Measurements from ENCODE around the gene ATP11A.

Gene ATP11A

DNA sequence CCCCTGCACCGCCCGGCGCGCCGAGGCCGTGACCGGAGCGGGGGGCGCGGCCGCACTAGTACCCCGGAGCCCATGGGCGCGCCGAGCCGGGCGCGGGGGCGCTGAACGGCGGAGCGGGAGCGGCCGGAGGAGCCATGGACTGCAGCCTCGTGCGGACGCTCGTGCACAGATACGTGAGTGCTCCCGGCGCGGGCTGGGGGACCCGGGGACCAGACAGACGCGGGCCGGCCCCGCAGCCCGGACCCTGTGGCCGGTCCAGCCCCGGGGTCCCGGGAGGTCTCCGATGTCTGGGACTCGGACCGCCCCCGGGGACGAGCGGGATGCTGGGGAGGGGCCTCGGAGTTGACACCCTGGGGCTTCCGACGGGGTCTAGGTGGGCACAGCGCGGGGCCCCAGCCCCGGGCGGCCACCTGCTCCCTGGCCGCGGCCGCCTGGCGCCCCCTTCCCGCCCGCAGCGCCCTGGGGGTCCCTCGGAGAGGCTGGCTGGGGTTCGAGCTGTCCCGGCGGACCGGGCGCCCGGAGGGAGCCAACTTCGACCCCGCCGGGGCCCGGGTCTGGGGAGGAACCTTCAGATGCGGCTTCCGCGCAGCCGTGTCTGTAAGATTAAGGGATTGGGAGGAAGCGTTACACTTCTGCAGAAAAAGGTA lies 568 bp downstream of the ATP11A start:
- DNase-seq (ENCODE audit: low read depth in 2 of 2, low spot score in 1 of 2): no peak

DNA sequence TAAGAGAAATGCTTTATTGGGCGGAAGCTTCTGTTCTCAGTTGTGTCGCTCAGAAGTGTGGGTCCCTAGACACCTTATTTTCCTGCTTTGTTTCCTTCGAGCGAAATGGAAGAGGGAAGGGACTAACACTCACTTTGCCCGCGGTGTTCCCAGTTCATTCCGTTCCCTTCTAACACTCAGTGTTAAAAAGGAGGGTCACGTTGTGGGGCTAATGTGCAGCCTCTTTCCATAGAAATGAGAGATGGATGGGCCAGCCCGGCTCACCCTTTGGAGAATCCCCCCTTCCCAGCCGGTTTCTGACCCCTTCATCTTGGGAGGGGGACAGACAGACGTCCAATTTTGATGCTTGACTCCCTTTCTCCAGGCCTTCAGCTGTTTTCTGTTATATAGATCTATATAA lies 2.3 kb downstream of the ATP11A start:
- no peak for DNase-seq (ENCODE audit: low read depth in 2 of 2, low spot score in 1 of 2)

DNA sequence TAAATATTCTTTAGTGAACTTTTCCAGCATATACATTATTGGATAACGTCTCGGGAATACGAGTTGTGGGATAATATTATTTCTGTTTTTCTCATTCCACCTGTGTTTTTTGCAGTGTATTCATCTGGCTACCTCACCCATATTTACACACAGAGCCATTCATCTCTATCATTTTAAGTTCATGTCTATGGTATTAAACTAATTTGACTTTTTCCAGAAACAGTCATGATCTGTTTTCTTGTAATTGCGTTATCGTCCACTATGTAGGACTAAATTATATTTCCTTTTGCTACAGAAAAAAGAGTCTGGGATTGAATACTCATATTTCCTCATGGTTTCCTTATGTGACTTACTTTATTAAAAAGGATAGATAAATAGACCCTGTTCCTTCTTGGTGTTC lies 2.7 kb downstream of the ATP11A start:
- no peak for DNase-seq (ENCODE audit: low read depth in 2 of 2, low spot score in 1 of 2)

DNA sequence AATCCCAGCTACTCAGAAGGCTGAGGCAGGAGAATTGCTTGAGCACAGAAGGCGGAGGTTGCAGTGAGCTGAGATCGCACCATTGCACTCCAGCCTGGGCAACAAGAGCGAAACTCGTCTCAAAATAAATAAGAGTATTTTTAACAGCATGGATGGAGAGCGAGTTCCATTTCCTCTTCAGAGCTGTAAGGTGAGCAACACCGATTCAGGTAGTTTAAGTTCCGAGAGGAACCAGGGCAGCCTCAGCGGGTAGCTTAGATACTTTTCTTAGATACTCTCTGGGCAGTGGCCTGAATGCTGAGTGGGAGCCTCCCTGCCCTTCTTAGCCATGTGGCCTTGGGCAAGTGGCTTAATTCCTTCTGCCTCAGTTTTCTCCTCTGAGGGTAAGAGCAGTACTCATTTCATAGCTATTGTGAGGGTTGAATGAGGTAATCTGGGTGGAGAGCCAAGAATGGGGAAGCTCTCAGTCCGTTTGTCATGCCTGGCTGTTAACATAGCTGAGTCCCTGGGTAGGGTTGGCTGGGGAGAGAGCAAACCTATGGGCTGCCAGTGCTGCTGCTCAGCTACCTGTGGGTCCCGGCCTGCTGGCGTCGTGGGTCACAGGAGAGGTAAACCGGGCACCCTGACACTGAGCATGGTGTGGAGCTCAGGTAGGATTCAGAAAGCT lies 4.1 kb downstream of the ATP11A start:
- DNase-seq (ENCODE audit: low read depth in 2 of 2, low spot score in 1 of 2): no peak

DNA sequence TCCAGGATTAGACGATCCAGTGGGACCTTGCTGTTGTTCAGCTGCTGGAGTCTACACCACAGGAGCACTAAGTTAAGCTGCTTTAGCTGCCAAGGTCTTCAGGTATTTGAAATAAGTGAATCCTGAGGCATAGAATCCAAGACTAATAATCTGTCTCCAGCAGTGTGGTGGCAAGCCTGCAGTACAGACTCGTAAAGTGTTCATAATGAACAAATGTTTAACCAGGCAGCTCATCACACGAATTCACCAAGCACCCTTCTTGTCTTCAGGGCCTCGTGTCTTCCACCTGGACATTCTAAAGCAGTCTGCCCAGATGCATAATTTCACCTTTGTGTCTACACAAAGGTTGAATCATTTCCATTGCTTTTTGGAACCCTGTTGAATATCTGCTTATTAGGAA lies 5.3 kb downstream of the ATP11A start:
- DNase-seq (ENCODE audit: low read depth in 2 of 2, low spot score in 1 of 2): no peak

DNA sequence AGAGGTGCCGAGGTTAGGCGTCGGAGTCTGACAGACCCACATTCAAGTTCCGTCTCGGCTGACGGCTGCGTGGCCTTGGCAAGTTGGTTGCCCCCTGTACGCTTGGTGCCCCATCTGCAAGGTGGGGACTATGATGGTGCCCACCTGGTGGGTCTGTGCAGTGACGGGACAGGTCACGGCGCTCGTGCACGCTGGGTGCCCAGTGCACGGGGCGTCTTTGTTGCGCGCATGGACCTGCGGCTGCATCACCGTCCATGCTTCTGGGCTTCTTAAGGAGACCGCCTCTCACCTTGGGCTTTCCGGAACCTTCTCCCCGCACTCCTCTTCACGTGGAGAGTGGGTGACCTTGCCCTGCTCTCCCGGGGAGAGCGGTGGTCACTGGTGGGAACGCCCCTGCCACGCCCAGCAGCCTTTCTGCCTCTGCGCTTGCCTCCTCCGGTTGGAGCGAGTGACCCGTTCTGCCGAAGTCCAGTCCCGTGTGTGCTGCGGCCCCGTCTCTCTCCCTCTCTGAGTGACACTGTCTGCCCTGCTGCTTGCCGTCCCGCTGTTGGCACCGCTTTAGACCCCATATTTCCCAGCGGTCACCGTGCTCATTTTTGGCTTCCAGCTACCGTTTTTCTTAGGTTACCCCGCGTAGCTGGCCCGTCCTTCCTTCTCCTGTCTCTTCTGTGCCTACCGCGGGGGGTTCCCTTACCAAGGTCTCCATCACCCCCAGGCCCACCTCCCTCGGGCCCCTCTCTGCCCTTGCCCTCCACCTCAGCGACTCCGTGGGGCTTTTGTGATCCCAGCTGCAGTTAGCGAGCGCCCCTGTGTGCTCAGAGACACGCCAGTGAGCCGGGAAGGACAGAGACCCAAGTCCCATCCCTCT lies 6.4 kb downstream of the ATP11A start:
- no peak for DNase-seq (ENCODE audit: low read depth in 2 of 2, low spot score in 1 of 2)

DNA sequence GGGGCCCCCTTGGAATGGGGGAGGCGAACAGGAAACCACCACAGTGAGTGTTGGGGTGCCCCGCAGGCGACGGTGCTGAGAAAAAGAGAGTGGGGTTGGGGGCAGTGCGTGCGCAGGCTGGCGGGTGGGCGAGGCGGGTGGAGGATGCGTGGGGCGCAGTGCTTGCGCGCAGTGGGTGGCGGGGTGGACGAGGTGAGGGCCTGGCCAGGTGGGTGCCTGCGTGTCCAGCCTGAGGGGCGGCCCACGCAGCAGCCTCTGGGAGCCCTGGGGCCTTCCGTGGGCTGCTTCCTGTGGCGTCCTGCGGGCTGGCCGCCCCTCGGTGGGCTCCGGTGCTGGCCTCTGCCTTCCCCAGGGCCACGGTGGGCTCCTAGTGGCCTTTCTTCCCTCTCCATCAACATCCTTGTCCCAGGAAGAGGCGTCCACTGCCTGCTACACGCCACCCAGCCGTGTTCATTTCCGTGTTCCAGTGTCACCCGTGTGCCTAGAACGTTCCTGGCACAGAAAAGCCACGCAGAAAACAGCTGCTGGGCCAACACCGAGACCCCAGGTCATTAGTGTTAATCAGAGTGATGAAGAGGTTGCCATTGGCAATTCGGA lies 7.1 kb downstream of the ATP11A start:
- no peak for DNase-seq (ENCODE audit: low read depth in 2 of 2, low spot score in 1 of 2)

DNA sequence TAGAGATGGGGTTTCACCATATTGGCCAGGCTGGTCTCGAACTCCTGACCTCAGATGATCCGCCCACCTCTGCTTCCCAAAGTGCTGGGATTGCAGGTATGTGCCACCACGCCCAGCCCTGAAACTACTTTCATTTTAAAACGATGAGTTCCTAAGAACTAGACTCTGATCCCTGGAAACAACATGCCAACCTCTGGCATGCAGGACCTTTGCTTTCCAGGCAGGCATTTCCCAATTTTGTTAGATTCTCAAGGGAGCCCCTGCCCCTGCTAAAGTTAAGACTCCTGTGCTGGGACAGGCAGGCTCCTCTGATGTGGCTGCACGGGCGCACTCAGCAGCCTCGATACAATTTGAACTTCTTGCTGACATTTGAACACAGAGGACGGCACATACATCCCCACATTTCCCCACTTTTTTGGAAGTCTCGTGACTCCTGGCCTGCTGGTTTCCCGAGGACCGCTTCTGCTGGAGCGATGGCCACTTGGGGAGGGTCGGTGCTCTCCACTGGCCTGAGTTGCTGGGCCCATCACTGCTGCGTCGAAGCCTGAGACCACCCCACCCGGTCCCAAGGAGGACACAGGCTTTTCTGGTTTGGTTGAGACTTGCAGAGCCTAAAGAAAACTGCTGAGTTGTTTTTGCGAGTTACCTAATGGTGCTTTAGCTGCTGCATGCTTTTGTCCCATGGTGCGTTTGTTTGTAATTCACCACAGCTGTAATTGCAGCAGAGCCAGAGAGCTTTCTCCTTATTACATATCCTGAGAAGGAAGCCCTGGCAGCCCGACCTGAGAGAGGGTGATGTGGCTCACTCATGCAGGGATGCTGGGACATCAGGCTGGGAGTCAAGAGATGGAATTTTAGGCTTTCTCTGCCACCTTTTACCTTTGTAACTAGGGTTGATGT lies 8.2 kb downstream of the ATP11A start:
- no peak for DNase-seq (ENCODE audit: low read depth in 2 of 2, low spot score in 1 of 2)

DNA sequence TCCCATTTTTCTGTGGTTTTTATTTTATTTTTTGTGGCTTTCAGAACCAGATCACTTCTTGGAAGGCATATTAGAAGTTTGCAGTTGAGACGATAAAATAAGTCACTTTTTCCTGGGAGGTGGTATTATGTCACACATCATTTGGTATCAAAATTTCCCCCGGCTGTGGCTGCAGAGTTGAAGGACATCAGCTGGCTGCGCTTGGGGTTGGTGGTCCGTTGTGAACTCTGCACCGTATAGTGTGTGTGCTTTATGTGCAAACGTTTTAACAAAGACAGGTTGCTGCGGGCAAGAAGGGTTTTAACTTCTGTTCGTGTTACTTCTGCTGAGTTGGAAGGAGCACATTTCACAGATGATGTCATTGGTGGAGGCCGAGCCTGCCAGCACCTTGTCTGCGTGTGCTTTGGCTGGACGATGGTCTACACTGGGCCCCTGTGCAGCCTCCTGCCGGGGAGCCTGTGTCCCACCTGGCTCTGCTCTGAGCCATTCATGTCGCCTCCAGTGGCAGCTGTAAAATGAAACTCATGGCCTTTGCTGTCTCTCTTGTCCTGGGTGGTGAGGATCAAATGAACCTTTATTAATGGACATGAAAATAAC lies 9.6 kb downstream of the ATP11A start:
- DNase-seq (ENCODE audit: low read depth in 2 of 2, low spot score in 1 of 2): no peak

DNA sequence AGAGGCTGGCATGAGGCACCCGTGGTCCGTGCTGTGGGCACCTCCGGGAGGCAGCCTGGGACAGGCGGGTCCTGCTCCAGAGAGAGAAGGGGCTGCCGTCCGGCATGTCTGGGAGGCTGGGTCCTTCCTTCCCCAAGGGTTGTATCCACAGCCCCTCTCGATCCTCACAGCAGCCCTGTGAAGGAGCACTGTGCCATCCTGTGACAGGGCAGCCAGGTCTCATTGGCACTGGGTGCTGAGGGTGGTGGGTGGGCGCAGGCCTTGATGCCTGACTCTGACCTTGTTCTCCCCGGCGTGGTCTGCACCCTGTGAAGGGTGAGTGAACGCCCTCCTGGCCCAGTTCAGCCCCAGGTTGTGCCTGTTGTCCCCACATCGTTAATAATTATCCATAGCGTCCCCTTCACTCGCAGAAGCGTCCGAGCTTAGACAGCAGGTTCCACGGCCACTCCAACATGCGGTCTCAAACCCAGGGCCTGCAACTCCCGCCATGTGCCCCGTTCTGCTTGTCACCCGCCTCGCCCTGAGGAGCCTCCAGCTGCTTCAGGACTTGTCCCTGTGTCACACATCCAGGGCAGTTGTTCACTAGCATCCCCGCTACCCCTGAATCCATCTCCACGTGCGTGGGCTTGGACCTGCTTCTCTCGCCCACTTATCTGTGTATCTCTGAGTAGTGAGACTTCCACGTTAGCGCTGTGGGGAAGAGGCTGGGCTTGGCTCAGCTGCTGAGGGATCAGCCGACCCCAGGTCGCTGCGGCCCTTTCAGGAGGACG lies 10.6 kb downstream of the ATP11A start:
- no peak for DNase-seq (ENCODE audit: low read depth in 2 of 2, low spot score in 1 of 2)

DNA sequence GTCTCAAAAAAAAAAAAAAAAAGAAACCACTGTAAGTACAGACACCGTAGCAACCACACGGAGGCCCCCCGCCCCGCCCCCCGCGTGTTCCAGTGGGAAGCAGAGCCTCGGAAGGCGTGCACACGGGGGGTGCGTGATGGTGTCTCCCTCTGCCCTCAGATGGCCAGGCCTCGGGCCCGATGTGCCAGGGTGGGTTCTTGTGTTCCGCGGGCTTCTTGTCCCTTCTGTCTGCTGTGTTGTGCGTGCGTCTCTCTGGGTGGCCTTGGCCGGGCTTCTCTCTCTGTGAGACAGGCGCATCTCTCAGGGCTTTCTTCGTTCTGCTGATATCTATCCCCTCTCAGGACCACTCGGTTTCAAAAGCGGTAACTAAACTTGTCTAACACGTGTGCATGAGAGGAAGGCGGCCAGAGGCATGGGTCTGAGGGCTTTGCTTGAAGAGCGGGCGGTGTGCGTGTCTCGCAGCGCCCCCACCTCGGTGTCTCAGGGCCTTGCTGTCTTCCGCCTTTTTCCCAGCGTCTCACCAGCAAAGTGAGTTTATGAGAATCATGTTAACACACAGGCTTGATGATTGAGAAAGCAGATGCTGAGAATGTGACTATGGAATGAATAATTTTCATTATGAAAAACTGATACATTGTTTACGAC lies 12.6 kb downstream of the ATP11A start:
- no peak for DNase-seq (ENCODE audit: low read depth in 2 of 2, low spot score in 1 of 2)

DNA sequence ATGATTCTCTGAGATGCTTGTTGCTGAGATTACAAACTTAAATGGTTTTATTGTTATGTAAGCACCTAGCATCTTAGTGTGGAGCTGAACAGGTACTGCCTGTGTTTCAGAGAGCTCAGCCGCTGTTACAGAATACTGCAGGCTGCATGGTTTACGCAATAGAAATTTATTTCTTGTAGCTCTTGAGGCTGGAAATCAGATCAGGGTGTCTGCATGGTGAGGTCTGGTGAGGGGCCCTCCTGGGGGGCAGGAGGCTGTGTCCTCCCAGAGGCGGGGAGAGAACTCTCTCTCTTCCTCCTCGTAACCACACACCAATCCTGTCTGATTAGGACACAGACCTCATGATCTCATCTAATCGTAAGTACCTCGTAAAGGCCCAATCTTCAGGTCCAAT lies 13.1 kb downstream of the ATP11A start:
- DNase-seq (ENCODE audit: low read depth in 2 of 2, low spot score in 1 of 2): no peak

DNA sequence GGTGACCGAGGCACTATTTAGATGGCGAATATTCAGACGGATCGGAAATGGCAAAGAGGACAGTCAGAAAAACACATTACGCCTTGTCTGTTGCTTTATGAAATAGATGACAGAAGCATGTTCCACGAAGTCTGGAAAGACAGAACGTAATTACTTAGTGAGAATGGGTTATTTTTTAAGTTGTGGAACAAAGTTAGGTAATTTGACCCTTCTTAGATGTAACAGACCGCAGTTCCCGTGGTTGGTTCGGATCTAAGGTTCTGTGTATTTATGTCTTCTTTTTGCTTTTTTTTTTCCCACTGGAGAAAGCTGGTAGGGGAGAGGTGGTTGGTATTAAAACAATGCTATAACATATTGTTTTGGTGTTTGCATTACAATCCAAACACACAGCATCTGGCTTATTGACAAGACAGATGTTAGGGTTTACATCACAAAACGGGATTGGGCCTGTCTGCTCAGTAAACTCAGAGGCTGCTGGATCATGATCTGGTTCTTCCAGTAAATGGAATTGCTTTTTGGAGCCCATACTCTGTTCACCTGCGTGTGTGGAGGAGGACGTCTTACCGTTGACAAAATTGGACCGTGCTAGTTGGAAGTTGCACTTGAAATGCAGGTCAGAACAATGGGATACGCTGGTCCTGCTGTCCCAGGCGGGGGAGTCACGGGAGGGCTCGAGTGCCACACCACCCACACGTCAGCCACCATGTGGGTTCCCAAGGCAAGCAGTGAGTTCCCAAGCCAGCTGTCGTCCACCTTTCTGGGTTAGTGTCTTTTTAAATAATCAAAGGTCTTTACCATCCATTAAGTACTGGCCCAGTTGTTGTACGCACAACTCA lies 13.8 kb downstream of the ATP11A start:
- DNase-seq (ENCODE audit: low read depth in 2 of 2, low spot score in 1 of 2): no peak

DNA sequence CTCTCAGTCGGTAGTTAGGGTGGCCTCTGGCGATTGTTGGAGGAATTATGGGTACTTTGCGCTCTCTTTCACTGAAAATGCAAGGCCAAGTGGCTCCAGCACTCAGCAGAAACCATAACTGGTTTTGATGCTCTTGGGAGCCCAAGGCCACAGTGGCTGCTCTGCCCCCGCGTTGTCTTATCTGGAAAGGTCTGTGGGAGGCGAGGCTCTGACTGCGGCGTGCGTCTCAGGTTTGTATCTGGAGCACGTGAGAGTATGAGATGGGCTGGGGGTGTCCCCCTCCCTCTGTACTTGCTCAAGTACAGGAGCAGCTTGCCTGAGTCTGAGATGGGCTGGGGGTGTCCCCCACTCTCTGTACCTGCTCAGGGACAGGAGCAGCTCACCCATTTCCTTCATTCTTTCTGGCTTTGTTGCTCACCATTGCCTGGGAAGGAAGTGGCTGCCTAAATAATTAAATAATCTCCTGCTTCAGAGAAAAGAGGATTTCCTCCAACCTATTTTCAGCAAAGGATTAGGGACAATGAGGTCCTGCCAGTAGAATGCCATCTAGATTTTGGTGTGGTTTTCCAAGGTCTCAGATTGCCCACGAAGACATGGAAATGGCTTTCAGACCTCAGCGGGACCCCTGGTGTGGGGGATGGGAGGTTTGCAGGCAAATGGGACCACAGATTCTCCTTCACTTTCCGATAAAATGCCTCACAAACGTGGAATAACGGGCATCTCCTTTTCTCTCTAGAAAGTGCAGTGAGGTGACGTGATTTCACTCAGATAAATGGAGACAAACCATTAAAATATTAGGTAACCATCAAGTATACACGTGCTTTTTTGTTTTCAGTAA lies 14.7 kb downstream of the ATP11A start:
- no peak for DNase-seq (ENCODE audit: low read depth in 2 of 2, low spot score in 1 of 2)

DNA sequence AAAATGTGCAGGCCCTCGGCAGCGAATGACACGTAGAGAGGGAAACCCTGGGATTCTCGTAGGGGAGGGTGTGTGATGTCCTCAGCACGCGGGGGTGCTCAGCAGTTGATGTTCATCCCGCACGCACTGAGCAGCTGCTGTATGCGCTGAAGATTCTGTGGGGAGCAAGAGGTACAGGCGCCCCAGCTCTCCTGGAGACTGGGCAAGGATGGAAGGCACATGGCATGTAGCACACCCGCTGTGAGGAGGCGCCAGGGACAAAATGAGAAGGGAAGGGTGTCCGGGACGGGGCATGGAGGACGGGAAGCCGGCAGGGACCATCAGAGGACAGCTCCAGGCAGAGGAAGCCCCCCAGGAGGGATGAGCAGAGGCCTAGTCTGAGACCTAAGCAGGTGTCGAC lies 15.4 kb downstream of the ATP11A start:
- no peak for DNase-seq (ENCODE audit: low read depth in 2 of 2, low spot score in 1 of 2)

DNA sequence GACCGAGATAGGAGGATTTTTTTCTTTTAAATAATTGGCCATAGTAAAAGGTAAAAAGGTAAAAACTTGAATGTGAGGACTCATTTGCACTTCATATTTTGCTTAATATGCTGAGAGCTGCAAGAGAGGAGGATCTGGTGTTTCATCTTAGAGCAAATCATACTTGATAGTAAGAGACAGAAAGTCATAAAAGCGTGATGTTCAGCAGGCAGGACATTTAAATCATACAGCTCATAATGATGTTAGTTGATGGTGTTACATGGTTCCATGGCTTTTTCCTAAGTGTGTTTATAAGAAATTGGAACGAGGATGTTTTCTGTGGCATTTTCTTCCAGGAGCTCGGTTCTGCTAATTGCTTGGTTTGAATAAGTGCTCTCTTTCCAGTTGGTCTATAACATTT lies 16.3 kb downstream of the ATP11A start:
- DNase-seq (ENCODE audit: low read depth in 2 of 2, low spot score in 1 of 2): no peak

DNA sequence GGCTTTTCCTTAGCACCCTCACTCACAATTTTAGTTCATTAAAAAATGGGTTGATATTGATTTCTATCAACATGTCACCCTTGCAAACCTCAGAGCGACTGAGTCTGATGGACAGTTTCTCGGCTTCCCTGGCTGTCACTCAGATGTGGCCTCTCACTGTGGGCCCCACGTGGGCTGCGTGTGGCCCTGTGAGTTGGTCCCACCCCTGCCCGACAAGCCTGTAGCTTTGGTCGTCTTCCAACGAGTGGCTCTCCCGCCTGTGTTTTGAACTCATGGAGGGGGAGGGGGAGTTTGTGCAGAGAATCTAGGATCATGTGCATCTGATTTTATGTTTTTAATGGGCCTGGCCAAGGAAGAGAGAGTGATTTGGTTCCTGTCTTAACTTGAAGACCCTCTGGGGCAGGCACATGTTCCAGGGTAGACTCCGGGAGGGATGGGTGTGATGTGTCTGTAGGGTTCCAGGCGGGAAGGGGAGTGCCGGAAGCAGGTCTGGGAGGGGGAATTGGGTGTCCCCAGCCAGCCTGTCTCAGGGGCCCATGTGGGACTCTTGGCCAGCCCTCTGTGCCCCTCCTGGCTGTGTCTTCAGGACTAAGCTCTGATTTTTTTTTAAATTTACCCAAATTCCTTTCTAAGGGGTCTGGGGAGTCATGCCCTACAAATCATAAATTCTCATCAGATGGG lies 18.9 kb downstream of the ATP11A start:
- no peak for DNase-seq (ENCODE audit: low read depth in 2 of 2, low spot score in 1 of 2)
